Smooth muscle cell (in vitro differentiated cells): ENCODE data around the gene CFAP90. TPM values are rescaled to one million over a fixed set of nuclear protein-coding genes. Genes with fewer than 3 reads are reported as not detected.

ENCODE experiments used
- DNase-seq: peaks from one replicate; lab custom pipeline; 2025; ENCODE audit not compliant: unreplicated experiment; lab: John Stamatoyannopoulos, UW
- H2AFZ ChIP-seq: fragments of 200-600 bp; sonication (generic); 2 replicates; pipeline ENCODE4 v1.6.0; 2016; ENCODE audit warnings: antibody characterized with exemption, low read depth, mild to moderate bottlenecking
- H3F3A ChIP-seq: fragments of 200-600 bp; sonication (generic); 2 replicates; pipeline ENCODE4 v1.6.0; 2017; ENCODE audit warnings: antibody characterized with exemption, low read depth
- H3K27ac ChIP-seq: fragments of 200-600 bp; sonication (generic); 2 replicates; pipeline ENCODE4 v1.5.1; 2016; ENCODE audit warnings: low read depth, mild to moderate bottlenecking
- H3K27me3 ChIP-seq: fragments of 200-600 bp; sonication (generic); 2 replicates; pipeline ENCODE4 v1.6.1; 2016; ENCODE audit warnings: low read depth, mild to moderate bottlenecking
- H3K36me3 ChIP-seq: fragments of 200-600 bp; sonication (generic); 2 replicates; pipeline ENCODE4 v1.5.1; 2016; ENCODE audit warnings: low read depth
- H3K4me1 ChIP-seq: fragments of 200-600 bp; sonication (generic); 2 replicates; pipeline ENCODE4 v1.5.1; 2016; ENCODE audit warnings: low read depth
- H3K4me2 ChIP-seq: fragments of 200-600 bp; sonication (generic); 2 replicates; pipeline ENCODE4 v1.6.0; 2016; ENCODE audit warnings: mild to moderate bottlenecking
- H3K4me3 ChIP-seq: fragments of 200-600 bp; sonication (generic); 2 replicates; pipeline ENCODE4 v1.5.1; 2016; ENCODE audit warnings: mild to moderate bottlenecking
- H3K79me2 ChIP-seq: fragments of 200-600 bp; sonication (generic); 2 replicates; pipeline ENCODE4 v1.6.0; 2016; ENCODE audit warnings: low read depth, mild to moderate bottlenecking
- H3K9ac ChIP-seq: fragments of 200-600 bp; sonication (generic); 2 replicates; pipeline ENCODE4 v1.6.0; 2016; ENCODE audit warnings: low read depth
- H3K9me3 ChIP-seq: fragments of 200-600 bp; sonication (generic); replicated peaks from 2 replicates; pipeline ENCODE4 v1.5.1; 2016; ENCODE audit warnings: low read depth
- H4K20me1 ChIP-seq: fragments of 200-600 bp; sonication (generic); 2 replicates; pipeline ENCODE4 v1.6.0; 2016; ENCODE audit warnings: low read depth
- WGBS: methylation state at CpG from one replicate; pipeline ENCODE4 v1.1.7; 2016; ENCODE audit warnings: low lambda C conversion rate; 5-methylcytosine and 5-hydroxymethylcytosine counted together
- polyA plus RNA-seq: library from polyadenylated mRNA; unstranded; fragments of >200 nt; fragmentation: Nextera tagmentation; extraction: Ambion mirVana; gene quantifications from 2 replicates; pipeline ENCODE4 v1.2.1, GENCODE V29; 2016
- total RNA-seq: library from RNA; depleted of rRNA; stranded (reverse); fragments of >200 nt; gene quantifications from 2 replicates; pipeline ENCODE4 v1.2.3, GENCODE V29; 2014
- TF ChIP-seq, protein P1 (sequence below): fragments of 200-600 bp; sonication (generic); IDR thresholded peaks from 2 replicates; pipeline ENCODE4 v1.5.1; 2017; ENCODE audit warnings: borderline replicate concordance, mild to moderate bottlenecking, antibody characterized with exemption; ENCODE audit not compliant: insufficient read depth, poor library complexity, severe bottlenecking

Gene CFAP90
- total and polyA plus RNA-seq, 2 experiments from 2014 or later, result 0.22 to 0.82 TPM

GRCh38 chr5:7794823-7795222, 56.1 kb downstream of the CFAP90 start:
- Histone ChIP-seq H3K4me3 (no peak overlapping the region), H3K79me2 (no peaks in the 10 kb centered on the region), H3K9me3 (no peaks in the 10 kb centered on the region), H3F3A (no peaks in the 10 kb centered on the region), H3K9ac (no peak overlapping the region), H4K20me1 (no peaks in the 10 kb centered on the region), H3K4me1 (peaks cover 11% of the 10 kb centered on the region), H3K4me2 (no peak overlapping the region), H3K27ac (no peak overlapping the region), H3K36me3 (no peaks in the 10 kb centered on the region), H3K27me3 (no peaks in the 10 kb centered on the region), H2AFZ (no peak overlapping the region)
- TF ChIP-seq, protein P1, sequence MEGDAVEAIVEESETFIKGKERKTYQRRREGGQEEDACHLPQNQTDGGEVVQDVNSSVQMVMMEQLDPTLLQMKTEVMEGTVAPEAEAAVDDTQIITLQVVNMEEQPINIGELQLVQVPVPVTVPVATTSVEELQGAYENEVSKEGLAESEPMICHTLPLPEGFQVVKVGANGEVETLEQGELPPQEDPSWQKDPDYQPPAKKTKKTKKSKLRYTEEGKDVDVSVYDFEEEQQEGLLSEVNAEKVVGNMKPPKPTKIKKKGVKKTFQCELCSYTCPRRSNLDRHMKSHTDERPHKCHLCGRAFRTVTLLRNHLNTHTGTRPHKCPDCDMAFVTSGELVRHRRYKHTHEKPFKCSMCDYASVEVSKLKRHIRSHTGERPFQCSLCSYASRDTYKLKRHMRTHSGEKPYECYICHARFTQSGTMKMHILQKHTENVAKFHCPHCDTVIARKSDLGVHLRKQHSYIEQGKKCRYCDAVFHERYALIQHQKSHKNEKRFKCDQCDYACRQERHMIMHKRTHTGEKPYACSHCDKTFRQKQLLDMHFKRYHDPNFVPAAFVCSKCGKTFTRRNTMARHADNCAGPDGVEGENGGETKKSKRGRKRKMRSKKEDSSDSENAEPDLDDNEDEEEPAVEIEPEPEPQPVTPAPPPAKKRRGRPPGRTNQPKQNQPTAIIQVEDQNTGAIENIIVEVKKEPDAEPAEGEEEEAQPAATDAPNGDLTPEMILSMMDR, result no peak
- no peak for DNase-seq
- WGBS, result 90% methylated on average over 1 of the region's 1 CpG

DNA sequence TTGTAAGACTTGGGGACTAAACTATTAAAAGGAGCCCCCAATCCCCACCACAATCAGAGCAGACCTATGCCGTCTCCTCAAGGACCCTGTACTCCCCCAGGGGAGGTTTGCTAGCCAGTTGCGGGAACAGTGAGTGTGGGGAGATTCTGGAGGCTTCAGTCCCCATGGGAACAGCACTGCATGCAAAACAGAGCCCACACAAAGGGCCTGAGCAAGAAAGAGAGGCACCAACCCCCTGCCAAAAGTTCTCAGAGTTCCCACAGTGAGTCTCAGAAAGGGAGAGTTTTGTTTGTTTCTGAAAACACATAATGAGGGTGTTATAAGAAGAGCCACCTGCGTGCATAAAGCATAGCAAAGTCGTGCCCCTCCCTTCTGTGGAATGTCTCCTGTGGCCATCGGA, 56.6 kb downstream of the CFAP90 start:
- Histone ChIP-seq H3K4me3 (no peak overlapping the region), H4K20me1 (no peaks in the 10 kb centered on the region), H3K4me1 (peaks cover 11% of the 10 kb centered on the region), H2AFZ (no peak overlapping the region), H3K27ac (no peak overlapping the region), H3K79me2 (no peaks in the 10 kb centered on the region), H3K9ac (no peak overlapping the region), H3K36me3 (no peaks in the 10 kb centered on the region), H3K9me3 (no peaks in the 10 kb centered on the region), H3F3A (no peaks in the 10 kb centered on the region), H3K4me2 (no peak overlapping the region), H3K27me3 (no peaks in the 10 kb centered on the region)
- 86% methylated on average over 5 of the region's 5 CpGs for WGBS
- no peak for DNase-seq
- TF ChIP-seq, protein P1, result no peak

- Histone ChIP-seq H3K9ac (no peak overlapping the region), H3K27ac (no peak overlapping the region)
Measured at GRCh38 chr5:7793895-7794294, 57.0 kb downstream of the CFAP90 start.

DNA sequence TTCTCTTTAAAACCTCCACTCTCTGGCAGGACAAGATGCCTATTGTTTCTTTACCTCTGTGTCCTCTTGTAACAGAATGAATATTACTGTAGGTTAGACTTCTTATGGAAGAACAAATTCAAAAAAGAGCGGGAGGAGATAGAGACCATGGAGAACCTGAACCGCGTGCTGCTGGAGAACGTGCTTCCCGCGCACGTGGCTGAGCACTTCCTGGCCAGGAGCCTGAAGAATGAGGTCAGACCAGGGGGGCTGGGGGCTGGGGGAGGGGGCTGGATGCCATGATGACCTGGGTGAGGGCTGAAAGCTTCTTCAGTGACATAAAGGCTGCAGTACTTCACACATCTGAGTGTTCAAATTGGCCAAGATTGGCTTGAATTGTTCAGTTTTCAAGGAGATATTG, 61.4 kb downstream of the CFAP90 start:
- no peak overlapping the region for H3K9ac ChIP-seq
- no peak overlapping the region for H3K4me3 ChIP-seq
- peaks cover 10% of the 10 kb centered on the region for H3K4me1 ChIP-seq
- H3K79me2 ChIP-seq, result no peaks in the 10 kb centered on the region
- TF ChIP-seq, protein P1, result no peak
- H3K27me3 ChIP-seq, result no peaks in the 10 kb centered on the region
- no peak overlapping the region for H3K27ac ChIP-seq
- no peak overlapping the region for H2AFZ ChIP-seq
- no peaks in the 10 kb centered on the region for H3F3A ChIP-seq
- H4K20me1 ChIP-seq, result no peaks in the 10 kb centered on the region
- DNase-seq, result no peak
- no peak overlapping the region for H3K4me2 ChIP-seq
- no peaks in the 10 kb centered on the region for H3K9me3 ChIP-seq
- H3K36me3 ChIP-seq, result no peaks in the 10 kb centered on the region
- WGBS, result 86% methylated on average over 7 of the region's 7 CpGs

More at GRCh38 chr5:7793895-7794294, 57.0 kb downstream of the CFAP90 start:
- DNase-seq, result no peak
- WGBS, result 94% methylated on average over 5 of the region's 5 CpGs
- Histone ChIP-seq H3K27me3 (no peaks in the 10 kb centered on the region), H4K20me1 (no peaks in the 10 kb centered on the region), H3K36me3 (no peaks in the 10 kb centered on the region), H3F3A (no peaks in the 10 kb centered on the region), H2AFZ (no peak overlapping the region), H3K9me3 (no peaks in the 10 kb centered on the region), H3K79me2 (no peaks in the 10 kb centered on the region), H3K4me3 (no peak overlapping the region), H3K4me1 (peaks cover 11% of the 10 kb centered on the region), H3K4me2 (no peak overlapping the region)
- TF ChIP-seq, protein P1, result no peak
